ENCODE measurements around the gene PNPO. TPM values are rescaled to one million over a fixed set of nuclear protein-coding genes. Genes with fewer than 3 reads are reported as not detected.

The PNPO gene
- total and polyA plus RNA-seq, 2 of the 13 experiments (the other 11 are each of a cell fraction or from before 2014, with no cell fraction given) = 47.9 to 63.3 TPM

- TF ChIP-seq ZNF318 (CRISPR knock-in tag; IDR thresholded peaks at IDR 0.05) (no peak), ATF6 (CRISPR knock-in tag; conservative IDR thresholded peaks at IDR 0.05) (no peak), ZNF564 (CRISPR knock-in tag; IDR thresholded peaks at IDR 0.05) (no peak), ZNF646 (CRISPR knock-in tag; IDR thresholded peaks at IDR 0.05) (no peak), GATAD1 (CRISPR knock-in tag; IDR thresholded peaks at IDR 0.05) (no peak), ZBTB20 (CRISPR knock-in tag; IDR thresholded peaks at IDR 0.05; ENCODE audit: borderline replicate concordance, low read depth) (no peak), NR2C2 (CRISPR knock-in tag; IDR thresholded peaks at IDR 0.05; ENCODE audit: borderline replicate concordance) (no peak), KDM5B (CRISPR knock-in tag; IDR thresholded peaks at IDR 0.05; ENCODE audit: borderline replicate concordance) (no peak), KLF9 (CRISPR knock-in tag; IDR thresholded peaks at IDR 0.05; ENCODE audit: low read depth) (no peak), ZNF263 (CRISPR knock-in tag; IDR thresholded peaks at IDR 0.05) (no peak)
Observed at GRCh38 chr17:47902039-47902744, 39.2 kb upstream of the PNPO start (continued).
